Activated naive CD4-positive, alpha-beta T cell (primary cell): ENCODE results near the gene ITGB7.
A peak's percentile ranks its signal among the peaks of the same experiment; 100 is the strongest.

Experiments
- DNase-seq, 4 experiments: peaks; one replicate each; lab custom pipeline; 2025; lab: John Stamatoyannopoulos, UW

The ITGB7 gene

GRCh38 chr12:53207042-53207441, at the start of gene ITGB7:
Gene ITGB7 (minus strand): TSS chr12:53207251. CDS start chr12:53200443, 6,808 bp downstream.
- DNase-seq = peak in 2 of 4 experiments; percentile 30 to 52

- DNase-seq = no peak
These were observed 48.9 kb upstream of the ITGB7 start for GRCh38 chr12:53255996-53256395.

- no peak for DNase-seq
These were observed 47.9 kb upstream of the ITGB7 start for GRCh38 chr12:53254816-53255545.

GRCh38 chr12:53253298-53253697, 46.2 kb upstream of the ITGB7 start:
- DNase-seq = no peak

- no peak for DNase-seq
These were observed 45.4 kb upstream of the ITGB7 start for GRCh38 chr12:53252349-53252916.

- peak in 3 of 4 experiments; percentile 48 to 70 (median 58) for DNase-seq
These were observed 44.7 kb upstream of the ITGB7 start for GRCh38 chr12:53251477-53252348.

- DNase-seq = no peak
These were observed 38.2 kb upstream of the ITGB7 start for GRCh38 chr12:53245286-53245685.

- DNase-seq = no peak
These were observed 37.3 kb upstream of the ITGB7 start for GRCh38 chr12:53244337-53244736.

GRCh38 chr12:53241623-53242412, 34.8 kb upstream of the ITGB7 start:
- DNase-seq = no peak

GRCh38 chr12:53239643-53240258, 32.7 kb upstream of the ITGB7 start:
- no peak for DNase-seq

- no peak for DNase-seq
These were observed 29.5 kb upstream of the ITGB7 start for GRCh38 chr12:53236443-53237111.

GRCh38 chr12:53235742-53236442, 28.8 kb upstream of the ITGB7 start:
- no peak for DNase-seq

GRCh38 chr12:53235164-53235563, 28.1 kb upstream of the ITGB7 start:
- no peak for DNase-seq

- DNase-seq = no peak
These were observed 27.3 kb upstream of the ITGB7 start for GRCh38 chr12:53234271-53234914.

GRCh38 chr12:53233671-53234121, 26.6 kb upstream of the ITGB7 start:
- DNase-seq = no peak

- DNase-seq = peak in 1 of 4 experiments; percentile 23
These were observed 25.8 kb upstream of the ITGB7 start for GRCh38 chr12:53232646-53233461.

GRCh38 chr12:53231921-53232645, 25.0 kb upstream of the ITGB7 start, which contains the start of gene RARG:
Gene RARG (minus strand): TSS chr12:53232209. CDS start chr12:53227545, 4,664 bp downstream.
- DNase-seq = peak in 3 of 4 experiments; percentile 17 to 42 (median 34)

GRCh38 chr12:53231671-53231920, 24.5 kb upstream of the ITGB7 start:
- no peak for DNase-seq
